D721Med (cell line): ENCODE data around the gene SFT2D3.
"Not testable (repeated sequence)": the region's sequence is repeated elsewhere in the genome, so short reads cannot be mapped to it uniquely, and the experiment has no call there.

Source experiments
- DNase-seq: peaks from one replicate; pipeline ENCODE4 v3.0.0; 2011; ENCODE audit warnings: low spot score; ENCODE audit not compliant: insufficient read length
- FAIRE-seq: peaks from 2 replicates; lab custom pipeline; 2011; peaks lifted over from hg19 to GRCh38; lab: Jason Lieb, UNC
- TF ChIP-seq, protein P1 (sequence below): IDR thresholded peaks from 2 replicates; pipeline ENCODE4 v1.5.1; 2012; ENCODE audit warnings: mild to moderate bottlenecking, control low read depth; ENCODE audit not compliant: insufficient read depth; ENCODE audit errors: missing control alignments

Gene SFT2D3

GRCh38 chr2:127737892-127738291 is 36.6 kb downstream of the SFT2D3 start:
- FAIRE-seq (no peak), DNase-seq (no peak)
- TF ChIP-seq, protein P1, sequence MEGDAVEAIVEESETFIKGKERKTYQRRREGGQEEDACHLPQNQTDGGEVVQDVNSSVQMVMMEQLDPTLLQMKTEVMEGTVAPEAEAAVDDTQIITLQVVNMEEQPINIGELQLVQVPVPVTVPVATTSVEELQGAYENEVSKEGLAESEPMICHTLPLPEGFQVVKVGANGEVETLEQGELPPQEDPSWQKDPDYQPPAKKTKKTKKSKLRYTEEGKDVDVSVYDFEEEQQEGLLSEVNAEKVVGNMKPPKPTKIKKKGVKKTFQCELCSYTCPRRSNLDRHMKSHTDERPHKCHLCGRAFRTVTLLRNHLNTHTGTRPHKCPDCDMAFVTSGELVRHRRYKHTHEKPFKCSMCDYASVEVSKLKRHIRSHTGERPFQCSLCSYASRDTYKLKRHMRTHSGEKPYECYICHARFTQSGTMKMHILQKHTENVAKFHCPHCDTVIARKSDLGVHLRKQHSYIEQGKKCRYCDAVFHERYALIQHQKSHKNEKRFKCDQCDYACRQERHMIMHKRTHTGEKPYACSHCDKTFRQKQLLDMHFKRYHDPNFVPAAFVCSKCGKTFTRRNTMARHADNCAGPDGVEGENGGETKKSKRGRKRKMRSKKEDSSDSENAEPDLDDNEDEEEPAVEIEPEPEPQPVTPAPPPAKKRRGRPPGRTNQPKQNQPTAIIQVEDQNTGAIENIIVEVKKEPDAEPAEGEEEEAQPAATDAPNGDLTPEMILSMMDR, result no peak

- no peak for DNase-seq
- no peak for FAIRE-seq
- TF ChIP-seq, protein P1, result no peak
These were observed 38.5 kb downstream of the SFT2D3 start for GRCh38 chr2:127739800-127740199.

- FAIRE-seq (no peak), DNase-seq (no peak)
- TF ChIP-seq, protein P1, result no peak
These were observed 39.5 kb downstream of the SFT2D3 start for GRCh38 chr2:127740665-127741288.

- FAIRE-seq (no peak), DNase-seq (no peak)
- TF ChIP-seq, protein P1, result no peak
These were observed 42.3 kb downstream of the SFT2D3 start for GRCh38 chr2:127743477-127744026.

- no peak for DNase-seq
- peak; percentile 32 for FAIRE-seq
- TF ChIP-seq, protein P1, result no peak
These were observed 46.3 kb downstream of the SFT2D3 start for GRCh38 chr2:127747621-127748020.

DNA sequence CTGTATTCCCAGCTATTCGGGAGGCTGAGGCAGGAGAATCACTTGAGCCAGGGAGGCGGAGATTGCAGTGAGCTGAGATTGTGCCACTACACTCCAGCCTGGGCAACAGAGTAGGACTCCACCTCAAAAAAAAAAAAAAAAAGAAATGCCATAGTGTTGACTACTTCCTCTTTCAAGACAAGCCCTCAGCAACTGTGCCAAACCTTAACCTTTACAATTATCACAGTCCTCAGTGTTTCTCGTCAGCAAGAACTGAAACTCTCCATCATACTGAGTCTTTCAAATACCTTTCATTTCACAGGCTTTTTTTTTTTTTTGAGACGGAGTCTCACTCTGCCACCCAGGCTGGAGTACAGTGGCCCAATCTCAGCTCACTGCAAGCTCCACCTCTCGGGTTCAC is 48.2 kb downstream of the SFT2D3 start:
- not testable (repeated sequence) for DNase-seq, FAIRE-seq

DNA sequence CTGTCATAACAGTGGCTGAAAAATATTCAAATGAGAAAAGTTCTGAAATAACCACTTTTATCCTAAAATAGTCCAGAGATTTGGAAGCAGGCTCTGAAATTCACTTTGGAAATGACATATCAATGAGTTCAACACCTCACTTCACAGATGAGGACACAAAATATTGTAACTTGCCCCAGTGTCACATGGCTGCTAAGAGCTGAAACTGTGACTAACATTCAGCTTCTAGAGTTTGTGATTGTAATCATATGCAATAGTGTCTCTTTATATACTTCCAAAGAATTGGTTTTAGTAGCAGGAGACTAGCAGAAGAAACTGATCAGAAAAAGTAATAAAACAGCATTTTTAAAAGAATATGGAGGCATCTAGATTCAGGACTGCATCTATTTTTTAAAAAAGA is 52.1 kb downstream of the SFT2D3 start:
- TF ChIP-seq, protein P1, result no peak
- DNase-seq (no peak), FAIRE-seq (no peak)

DNA sequence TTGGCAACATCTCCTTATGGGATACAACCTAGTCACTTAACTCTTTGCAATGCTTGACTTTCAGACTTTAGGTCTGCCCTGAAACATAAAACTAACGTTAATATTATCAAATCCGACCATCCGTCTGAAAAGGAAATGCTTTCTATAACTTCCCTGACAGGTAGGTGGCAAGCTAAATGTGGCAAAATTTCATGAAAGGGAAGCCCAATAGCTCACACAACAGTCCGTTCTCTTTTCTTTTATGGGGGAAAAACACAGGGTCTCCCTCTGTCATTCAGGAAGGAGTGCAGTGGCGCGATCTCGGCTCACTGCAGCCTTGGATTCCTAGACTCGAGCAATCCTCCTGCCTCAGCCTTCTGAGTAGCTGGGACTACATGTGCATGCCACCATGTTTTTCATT is 52.9 kb downstream of the SFT2D3 start:
- FAIRE-seq (no peak), DNase-seq (no peak)
- TF ChIP-seq, protein P1, result no peak
